Epithelial cell of esophagus (primary cell): ENCODE measurements around the gene COL1A1.
A peak's percentile ranks its signal among the peaks of the same experiment; 100 is the strongest.

ENCODE experiments used
- DNase-seq: peaks from one replicate; pipeline ENCODE4 v3.0.0; 2010; ENCODE audit warnings: low read depth
- H3K4me3 ChIP-seq: 2 replicates; pipeline ENCODE4 v1.5.1; 2011; ENCODE audit warnings: mild to moderate bottlenecking, low read length, control low read depth
- CTCF ChIP-seq: IDR thresholded peaks from 2 replicates; pipeline ENCODE4 v1.5.1; 2011; ENCODE audit warnings: low read depth, mild to moderate bottlenecking, low read length, control low read depth, inconsistent platforms; ENCODE audit not compliant: insufficient read depth; ENCODE audit errors: missing control alignments

The COL1A1 gene

GRCh38 chr17:50237901-50238300, 36.5 kb upstream of the COL1A1 start:
- H3K4me3 ChIP-seq = no peak overlapping the region
- TF ChIP-seq CTCF = no peak
- DNase-seq = no peak

- no peak for TF ChIP-seq CTCF
- peak; percentile 77 for DNase-seq
- H3K4me3 ChIP-seq = no peak overlapping the region
These were observed 33.1 kb upstream of the COL1A1 start for GRCh38 chr17:50234581-50234980.

- no peak for TF ChIP-seq CTCF
- no peak for DNase-seq
- H3K4me3 ChIP-seq = no peak overlapping the region
These were observed 24.3 kb upstream of the COL1A1 start for GRCh38 chr17:50225701-50226240.

- TF ChIP-seq CTCF = no peak
- H3K4me3 ChIP-seq = no peak overlapping the region
- no peak for DNase-seq
These were observed 21.5 kb upstream of the COL1A1 start for GRCh38 chr17:50222922-50223321.

GRCh38 chr17:50221864-50222545, 20.6 kb upstream of the COL1A1 start:
- DNase-seq = peak; percentile 90
- no peak for TF ChIP-seq CTCF
- H3K4me3 ChIP-seq = no peak overlapping the region

GRCh38 chr17:50221266-50221863, 19.9 kb upstream of the COL1A1 start:
- no peak overlapping the region for H3K4me3 ChIP-seq
- TF ChIP-seq CTCF = no peak
- peak; percentile 36 for DNase-seq

- no peak for DNase-seq
- H3K4me3 ChIP-seq = no peak overlapping the region
- no peak for TF ChIP-seq CTCF
These were observed 19.4 kb upstream of the COL1A1 start for GRCh38 chr17:50220811-50221210.
